GM12878 (cell line): ENCODE data around the gene DDX39B. TPM values are rescaled to one million over a fixed set of nuclear protein-coding genes. Genes with fewer than 3 reads are reported as not detected.

Source experiments
- ATAC-seq: fragments of 200-7000 bp; cut with Tn5 transposase; 3 replicates; pipeline ENCODE4 v1.9.1; 2020; ENCODE audit warnings: mild to moderate bottlenecking, moderate library complexity
- BruUV-seq: library from RNA; stranded (reverse); fragments of 400-500 nt; replicated peaks from 2 replicates; lab custom pipeline; 2021; lab: Mats Ljungman, UMichigan
- CTCF ChIA-PET: fragments of 300-600 bp; sonication (Branson Sonifier 250); formaldehyde crosslinking; extraction: SDS; loops from one replicate; lab custom pipeline; 2021; ENCODE audit warnings: inconsistent platforms; lab: Yijun Ruan, JAX
- POLR2A ChIA-PET: fragments of 350-600 bp; formaldehyde crosslinking; extraction: SDS; loops from one replicate; lab custom pipeline; 2021; ENCODE audit warnings: inconsistent platforms; lab: Charles Lee
- RAD21 ChIA-PET: fragments of 300-600 bp; sonication (Branson Sonifier 250); formaldehyde crosslinking; loops from one replicate; lab custom pipeline; 2023; ENCODE audit warnings: antibody characterized with exemption; ENCODE audit not compliant: unreplicated experiment; lab: Charles Lee
- SMC1A ChIA-PET: fragments of 300-600 bp; sonication (Branson Sonifier 250); formaldehyde crosslinking; loops from one replicate; lab custom pipeline; 2023; ENCODE audit not compliant: unreplicated experiment, uncharacterized antibody; lab: Charles Lee
- DNase-seq: peaks from one replicate; pipeline ENCODE4 v3.0.0-alpha.2; 2011; ENCODE audit warnings: low read depth, low spot score
- FAIRE-seq: peaks from 3 replicates; lab custom pipeline; 2011; peaks lifted over from hg19 to GRCh38; lab: Jason Lieb, UNC
- H2AFZ ChIP-seq: 2 replicates; pipeline ENCODE4 v1.6.0; 2011; ENCODE audit warnings: low read depth, low read length, control low read depth; ENCODE audit not compliant: control insufficient read depth
- H3K27ac ChIP-seq: 2 replicates; pipeline ENCODE4 v1.5.1; 2011; ENCODE audit warnings: control low read depth; ENCODE audit not compliant: control insufficient read depth, insufficient read depth
- H3K27me3 ChIP-seq, 2 experiments: replicated peaks in 1 of 2; 2 replicates each; pipeline versions ENCODE4 v1.6.0 to v1.6.1; 2011; ENCODE audit warnings: low read length in 1 of 2; ENCODE audit not compliant: control insufficient read depth in 2 of 2, insufficient read depth in 2 of 2
- H3K36me3 ChIP-seq, 2 experiments: 2 replicates each; pipeline ENCODE4 v1.5.1; 2011; ENCODE audit warnings: low read length in 1 of 2; ENCODE audit not compliant: control insufficient read depth in 2 of 2, insufficient read depth in 2 of 2
- H3K4me1 ChIP-seq: 2 replicates; pipeline ENCODE4 v1.6.1; 2011; ENCODE audit warnings: mild to moderate bottlenecking, low read length, moderate library complexity, mixed read lengths; ENCODE audit not compliant: control insufficient read depth, insufficient read depth
- H3K4me2 ChIP-seq: 2 replicates; pipeline ENCODE4 v1.6.0; 2011; ENCODE audit warnings: control low read depth; ENCODE audit not compliant: control insufficient read depth, insufficient read depth
- H3K4me3 ChIP-seq: fragments of 200-600 bp; sonication (generic); 2 replicates; pipeline ENCODE4 v1.5.1; 2016
- H3K79me2 ChIP-seq: 2 replicates; pipeline ENCODE4 v1.6.0; 2011; ENCODE audit warnings: low read length; ENCODE audit not compliant: control insufficient read depth, insufficient read depth
- H3K9ac ChIP-seq: 2 replicates; pipeline ENCODE4 v1.8.0; 2011; ENCODE audit warnings: low read length, control low read depth, mixed read lengths; ENCODE audit not compliant: control insufficient read depth, insufficient read depth
- H3K9me3 ChIP-seq: replicated peaks from 3 replicates; pipeline ENCODE4 v1.5.1; 2011; ENCODE audit warnings: mild to moderate bottlenecking, low read length; ENCODE audit not compliant: control insufficient read depth, insufficient read depth
- H4K20me1 ChIP-seq: 2 replicates; pipeline ENCODE4 v1.6.0; 2011; ENCODE audit not compliant: control insufficient read depth, insufficient read depth
- ASH2L ChIP-seq: fragments of 300-600, 200-600 bp; sonication (generic); IDR thresholded peaks from 2 replicates; pipeline ENCODE4 v1.6.1; 2017; ENCODE audit warnings: low read depth, mild to moderate bottlenecking, borderline replicate concordance
- BHLHE40 ChIP-seq, 2 experiments: fragments of 450-650 bp in 1 of 2; IDR thresholded peaks; 2 replicates each; pipeline ENCODE4 v1.6.1; 2011 to 2017; ENCODE audit warnings: low read depth in 2 of 2, borderline replicate concordance in 1 of 2, improper control_type of control experiment in 1 of 2, low read length in 1 of 2, mild to moderate bottlenecking in 1 of 2
- DPF2 ChIP-seq: fragments of 450-650 bp; IDR thresholded peaks from 2 replicates; pipeline ENCODE4 v1.6.1; 2017; ENCODE audit warnings: mild to moderate bottlenecking
- ESRRA ChIP-seq: IDR thresholded peaks from 2 replicates; pipeline ENCODE4 v1.6.1; 2012; ENCODE audit warnings: mild to moderate bottlenecking, low read length, improper control_type of control experiment
- HDAC2 ChIP-seq: fragments of 200-600 bp; sonication (generic); IDR thresholded peaks from 2 replicates; pipeline ENCODE4 v1.6.1; 2017
- HDGF ChIP-seq: fragments of 450-650 bp; IDR thresholded peaks from 2 replicates; pipeline ENCODE4 v1.6.1; 2016; ENCODE audit warnings: antibody characterized with exemption
- JUNB ChIP-seq: IDR thresholded peaks from 2 replicates; pipeline ENCODE4 v1.6.1; 2016; ENCODE audit warnings: antibody characterized with exemption, mild to moderate bottlenecking
- MEF2A ChIP-seq: IDR thresholded peaks from 2 replicates; pipeline ENCODE4 v1.6.1; 2011; ENCODE audit warnings: low read depth, mild to moderate bottlenecking, low read length, moderate library complexity; ENCODE audit not compliant: insufficient read depth
- NR2C1 ChIP-seq: fragments of 450-650 bp; IDR thresholded peaks from 2 replicates; pipeline ENCODE4 v1.6.1; 2017; ENCODE audit warnings: antibody characterized with exemption, mild to moderate bottlenecking, moderate library complexity
- NR2F1 ChIP-seq: fragments of 450-650 bp; conservative IDR thresholded peaks from 2 replicates; pipeline ENCODE4 v1.6.1; 2017; ENCODE audit warnings: mild to moderate bottlenecking
- RBBP5 ChIP-seq: fragments of 200-600 bp; sonication (generic); conservative IDR thresholded peaks from 2 replicates; pipeline ENCODE4 v1.6.1; 2016
- RUNX3 ChIP-seq: IDR thresholded peaks from 2 replicates; pipeline ENCODE4 v1.6.1; 2012; ENCODE audit warnings: low read length, inconsistent platforms
- TBL1XR1 ChIP-seq: IDR thresholded peaks from 2 replicates; pipeline ENCODE4 v1.6.1; 2012; ENCODE audit warnings: low read depth, low read length, improper control_type of control experiment
- TCF12 ChIP-seq: IDR thresholded peaks from 2 replicates; pipeline ENCODE4 v1.6.1; 2011; ENCODE audit warnings: low read depth, mild to moderate bottlenecking, low read length
- TCF3 ChIP-seq: IDR thresholded peaks from 2 replicates; pipeline ENCODE4 v1.6.1; 2012; ENCODE audit warnings: low read depth, mild to moderate bottlenecking, low read length, borderline replicate concordance; ENCODE audit not compliant: insufficient read depth
- TCF7 ChIP-seq: IDR thresholded peaks from 2 replicates; pipeline ENCODE4 v1.6.1; 2014; ENCODE audit warnings: antibody characterized with exemption, borderline replicate concordance
- WGBS: methylation state at CpG from one replicate; pipeline ENCODE4 v1.1.6; 2016; ENCODE audit warnings: low lambda C conversion rate; ENCODE audit not compliant: insufficient replicate concordance, insufficient coverage; ENCODE audit errors: missing lambda C conversion rate; 5-methylcytosine and 5-hydroxymethylcytosine counted together
- in situ Hi-C: fragments of 300-500 bp; cut with MboI; formaldehyde crosslinking; loops from 9 replicates; pipeline ENCODE4 v1.14.3; 2018; ENCODE audit warnings: mixed read lengths
- intact Hi-C: fragments of 100-400 bp; cut with micrococcal nuclease; formaldehyde crosslinking; loops from one replicate; pipeline ENCODE4 v1.14.2; 2022; ENCODE audit not compliant: unreplicated experiment
- polyA plus RNA-seq, 11 experiments: library from polyadenylated mRNA; depleted of rRNA in 4 of 11; unstranded in 6 of 11; stranded (reverse) in 5 of 11; fragments of >200 nt; fragmentation: Nextera tagmentation in 4 of 11; fragmentation: Illumina TruSeq in 1 of 11; extraction: Ambion mirVana in 4 of 11; extraction: Trizol in 1 of 11; gene quantifications; 1 replicate in 1 of 11; 2 replicates in 10 of 11; pipeline versions ENCODE4 v1.2.1 to v1.2.3, GENCODE V29; 2011 to 2016; ENCODE audit warnings: inconsistent platforms in 2 of 11, missing spikeins in 2 of 11, low read depth in 1 of 11
- total RNA-seq, 4 experiments: library from RNA; depleted of rRNA in 3 of 4; stranded (reverse); fragments of >200 nt in 3 of 4; fragmentation: Illumina TruSeq in 1 of 4; extraction: Trizol in 1 of 4; gene quantifications; 2 replicates each; pipeline versions ENCODE4 v1.2.1 to v1.2.3, GENCODE V29; 2013 to 2021
- TF ChIP-seq, protein P1 (sequence below): IDR thresholded peaks from 2 replicates; pipeline ENCODE4 v1.6.1; 2012; ENCODE audit warnings: improper control_type of control experiment, low read depth, low read length; ENCODE audit not compliant: insufficient replicate concordance
- TF ChIP-seq, protein P2 (sequence below): IDR thresholded peaks from 2 replicates; pipeline ENCODE4 v1.6.1; 2011; ENCODE audit warnings: low read depth, mild to moderate bottlenecking, low read length, moderate library complexity, borderline replicate concordance; ENCODE audit errors: extremely low read depth

DDX39B gene
- total and polyA plus RNA-seq, 10 of the 15 experiments (the other 5 are each of a cell fraction or from before 2014, with no cell fraction given): 271 to 661 (median 330) TPM

DNA sequence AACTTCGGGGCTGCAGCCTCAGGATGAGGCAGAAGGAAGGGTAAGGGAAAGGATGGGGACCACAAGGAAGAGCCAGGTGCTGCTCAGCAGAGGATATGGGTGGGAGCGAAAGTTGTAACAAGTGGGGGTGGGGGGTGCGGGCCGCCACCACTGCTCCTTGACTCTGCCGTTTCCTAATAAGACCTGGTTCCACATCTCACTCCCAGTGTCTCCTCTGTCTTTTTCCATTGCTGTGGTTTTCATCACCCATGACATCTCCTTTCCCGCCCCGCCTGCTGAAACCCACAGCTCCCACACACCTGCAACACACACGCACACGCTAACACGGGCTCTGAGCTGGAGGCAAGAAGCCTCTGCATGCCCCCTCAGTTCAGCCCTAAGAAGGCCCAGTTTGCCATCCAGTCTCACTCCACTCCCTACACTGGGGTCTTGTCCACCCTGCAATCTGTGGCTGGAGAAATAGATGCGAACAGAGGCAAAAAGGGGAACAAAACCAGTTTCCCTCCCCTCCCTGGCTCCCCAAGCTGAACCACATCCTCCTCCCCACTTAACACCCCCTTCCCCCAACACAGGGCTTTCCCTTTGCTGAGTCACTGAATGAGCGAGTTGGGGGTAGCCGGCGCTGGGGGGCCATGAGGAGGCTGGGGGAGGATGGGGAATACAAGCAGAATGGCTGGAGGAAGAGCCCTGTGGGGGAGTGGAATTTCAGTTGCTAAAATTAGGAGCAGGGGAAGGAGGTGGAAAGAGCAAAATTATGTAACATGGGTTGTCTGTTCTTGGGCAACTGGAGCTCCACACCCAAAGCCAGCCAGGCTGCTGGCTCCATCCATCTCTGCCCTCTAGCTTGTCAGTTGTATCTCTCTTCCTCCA, 17.1 kb upstream of the DDX39B start:
- POLR2A ChIA-PET: interaction anchor here (1.0 to 9.1 kb wide), 7 partner anchors 10 to 57 kb away, joined by 4 to 255 read pairs (median 8); partner anchors contain the start of genes DDX39B, LTB, NCR3 and TNF
- Histone ChIP-seq H3K36me3 (peaks cover 0 to 8% of the 10 kb centered on the region in 2 experiments; a peak in 2 of 4 replicates), H3K9me3 (no peaks in the 10 kb centered on the region), H3K27me3 (no peaks in the 10 kb centered on the region), H4K20me1 (no peaks in the 10 kb centered on the region), H3K27ac (peak overlapping the region; percentile 99), H3K9ac (peak overlapping the region; percentile 84), H3K4me3 (peak overlapping the region; percentile 55), H3K79me2 (peaks cover 16% of the 10 kb centered on the region), H3K4me2 (peak overlapping the region; percentile 94), H3K4me1 (peaks cover 76% of the 10 kb centered on the region), H2AFZ (no peak overlapping the region)
- DNase-seq (peak; percentile 87), FAIRE-seq (peak; percentile 80), ATAC-seq (peak; percentile 67)
- WGBS: under 1% methylated on average over 14 of the region's 14 CpGs
- RAD21 ChIA-PET: interaction anchor here (0.6 to 15.9 kb wide), 5 partner anchors 10 to 37 kb away, joined by 4 to 620 read pairs (median 62); partner anchors contain the start of genes ATP6V1G2, DDX39B, LST1 and LTA
- intact Hi-C loops: loop anchor here (2.0 kb wide), 1 partner anchor 22 kb away; no protein-coding TSS in a partner anchor
- CTCF ChIA-PET: interaction anchor here (0.6 to 34.8 kb wide), 6 partner anchors 9 to 1286 kb away, joined by 3 to 2098 read pairs (median 12); partner anchors contain the start of genes LST1, LTA, LTB and MDC1
- in situ Hi-C loops: loop anchor here (25.0 kb wide), 2 partner anchors 1053 to 1403 kb away; partner anchors contain the start of genes BRD2 and HLA-DMA
- SMC1A ChIA-PET: interaction anchor here (0.9 to 34.7 kb wide), 5 partner anchors 9 to 63 kb away, joined by 3 to 1989 read pairs (median 5); partner anchors contain the start of genes LST1, LTA, LTB and NCR3
- TSS peak; percentile 94 for BruUV-seq
- TF ChIP-seq JUNB (peak; percentile 88), MEF2A (peak; percentile 82), ESRRA (no peak), NR2C1 (no peak), TCF12 (no peak; the same call in 1 of the 2 replicates), BHLHE40 (IDR thresholded peaks at IDR 0.05; ENCODE audit: borderline replicate concordance in 1 of 2, low read depth in 2 of 2, low read length in 1 of 2) (peak; percentile 64 to 77), RUNX3 (peak; percentile 96), DPF2 (peak; percentile 98), TBL1XR1 (peak; percentile 98), RBBP5 (no peak), HDAC2 (no peak), ASH2L (no peak), NR2F1 (peak; percentile 39; the same call in 1 of the 2 replicates), TCF3 (peak; percentile 89), HDGF (peak; percentile 97), TCF7 (peak; percentile 50; the same call in 1 of the 2 replicates)
- TF ChIP-seq, protein P1, sequence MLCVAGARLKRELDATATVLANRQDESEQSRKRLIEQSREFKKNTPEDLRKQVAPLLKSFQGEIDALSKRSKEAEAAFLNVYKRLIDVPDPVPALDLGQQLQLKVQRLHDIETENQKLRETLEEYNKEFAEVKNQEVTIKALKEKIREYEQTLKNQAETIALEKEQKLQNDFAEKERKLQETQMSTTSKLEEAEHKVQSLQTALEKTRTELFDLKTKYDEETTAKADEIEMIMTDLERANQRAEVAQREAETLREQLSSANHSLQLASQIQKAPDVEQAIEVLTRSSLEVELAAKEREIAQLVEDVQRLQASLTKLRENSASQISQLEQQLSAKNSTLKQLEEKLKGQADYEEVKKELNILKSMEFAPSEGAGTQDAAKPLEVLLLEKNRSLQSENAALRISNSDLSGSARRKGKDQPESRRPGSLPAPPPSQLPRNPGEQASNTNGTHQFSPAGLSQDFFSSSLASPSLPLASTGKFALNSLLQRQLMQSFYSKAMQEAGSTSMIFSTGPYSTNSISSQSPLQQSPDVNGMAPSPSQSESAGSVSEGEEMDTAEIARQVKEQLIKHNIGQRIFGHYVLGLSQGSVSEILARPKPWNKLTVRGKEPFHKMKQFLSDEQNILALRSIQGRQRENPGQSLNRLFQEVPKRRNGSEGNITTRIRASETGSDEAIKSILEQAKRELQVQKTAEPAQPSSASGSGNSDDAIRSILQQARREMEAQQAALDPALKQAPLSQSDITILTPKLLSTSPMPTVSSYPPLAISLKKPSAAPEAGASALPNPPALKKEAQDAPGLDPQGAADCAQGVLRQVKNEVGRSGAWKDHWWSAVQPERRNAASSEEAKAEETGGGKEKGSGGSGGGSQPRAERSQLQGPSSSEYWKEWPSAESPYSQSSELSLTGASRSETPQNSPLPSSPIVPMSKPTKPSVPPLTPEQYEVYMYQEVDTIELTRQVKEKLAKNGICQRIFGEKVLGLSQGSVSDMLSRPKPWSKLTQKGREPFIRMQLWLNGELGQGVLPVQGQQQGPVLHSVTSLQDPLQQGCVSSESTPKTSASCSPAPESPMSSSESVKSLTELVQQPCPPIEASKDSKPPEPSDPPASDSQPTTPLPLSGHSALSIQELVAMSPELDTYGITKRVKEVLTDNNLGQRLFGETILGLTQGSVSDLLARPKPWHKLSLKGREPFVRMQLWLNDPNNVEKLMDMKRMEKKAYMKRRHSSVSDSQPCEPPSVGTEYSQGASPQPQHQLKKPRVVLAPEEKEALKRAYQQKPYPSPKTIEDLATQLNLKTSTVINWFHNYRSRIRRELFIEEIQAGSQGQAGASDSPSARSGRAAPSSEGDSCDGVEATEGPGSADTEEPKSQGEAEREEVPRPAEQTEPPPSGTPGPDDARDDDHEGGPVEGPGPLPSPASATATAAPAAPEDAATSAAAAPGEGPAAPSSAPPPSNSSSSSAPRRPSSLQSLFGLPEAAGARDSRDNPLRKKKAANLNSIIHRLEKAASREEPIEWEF: peak; percentile 26
- TF ChIP-seq, protein P2, sequence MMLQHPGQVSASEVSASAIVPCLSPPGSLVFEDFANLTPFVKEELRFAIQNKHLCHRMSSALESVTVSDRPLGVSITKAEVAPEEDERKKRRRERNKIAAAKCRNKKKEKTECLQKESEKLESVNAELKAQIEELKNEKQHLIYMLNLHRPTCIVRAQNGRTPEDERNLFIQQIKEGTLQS: no peak
